ENCODE data around the gene MXD1. TPM values are rescaled to one million over a fixed set of nuclear protein-coding genes. Genes with fewer than 3 reads are reported as not detected.
"Not testable (repeated sequence)": the region's sequence is repeated elsewhere in the genome, so short reads cannot be mapped to it uniquely, and the experiment has no call there.

MXD1 gene
- total and polyA plus RNA-seq, 2 donors (not counting 3 experiments of a cell fraction or from before 2014, with no cell fraction given), result 6.7 to 10.6 TPM

GRCh38 chr2:69950241-69950640, 35.3 kb downstream of the MXD1 start:
- dilution Hi-C loops (cut with MboI; ENCODE audit: extremely low pct_ligation_motif_present, low sequenced_read_pairs), result no loop called here
- TF ChIP-seq EZH2 (IDR thresholded peaks at IDR 0.05; ENCODE audit: borderline replicate concordance, low read depth, low read length, severe bottlenecking), result no peak
- TF ChIP-seq CTCF (IDR thresholded peaks at IDR 0.05; ENCODE audit: extremely low read depth in 1 of 2, insufficient read depth in 1 of 2, low read depth in 1 of 2, low read length in 2 of 2), result no peak
- TF ChIP-seq, protein P1, sequence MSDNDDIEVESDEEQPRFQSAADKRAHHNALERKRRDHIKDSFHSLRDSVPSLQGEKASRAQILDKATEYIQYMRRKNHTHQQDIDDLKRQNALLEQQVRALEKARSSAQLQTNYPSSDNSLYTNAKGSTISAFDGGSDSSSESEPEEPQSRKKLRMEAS (IDR thresholded peaks at IDR 0.05; ENCODE audit: insufficient read depth, insufficient read length), result no peak
- no peak for TF ChIP-seq MYC (IDR thresholded peaks at IDR 0.05; ENCODE audit: low read depth, low read length)
- no peak for TF ChIP-seq FOS (IDR thresholded peaks at IDR 0.05; ENCODE audit: borderline replicate concordance, insufficient read depth, low read length)
- H3K9ac ChIP-seq (replicated peaks; ENCODE audit: extremely low read depth, insufficient read depth, low read length), result no peak overlapping the region
- FAIRE-seq, result no peak
- no peaks in the 10 kb centered on the region for H4K20me1 ChIP-seq (replicated peaks; ENCODE audit: control insufficient read depth, extremely low read depth, insufficient read depth, low read length)
- H3K9me3 ChIP-seq (replicated peaks; ENCODE audit: control insufficient read depth, insufficient read depth, low read length), result no peaks in the 10 kb centered on the region
- ChIA-PET POLR2A (no interaction called here), CTCF (no interaction called here)
- DNase-seq (ENCODE audit: low read depth, low spot score), result no peak
- H2AFZ ChIP-seq (ENCODE audit: low read depth, low read length), result no peak overlapping the region
- peaks cover 21% of the 10 kb centered on the region for H3K4me1 ChIP-seq (ENCODE audit: control insufficient read depth, extremely low read depth, insufficient read depth, low read length)
- peaks cover 0 to 3% of the 10 kb centered on the region in 2 experiments for H3K27me3 ChIP-seq (ENCODE audit: control insufficient read depth in 2 of 2, insufficient read depth in 2 of 2, low read length in 2 of 2)
- no peaks in the 10 kb centered on the region for H3K9me1 ChIP-seq (replicated peaks; ENCODE audit: control insufficient read depth, extremely low read depth, insufficient read depth, low read length)
- no TSS peak for BruUV-seq (replicated peaks)
- no peaks in the 10 kb centered on the region for H3K79me2 ChIP-seq (ENCODE audit: control insufficient read depth, insufficient read depth, low read length)
- no peaks in the 10 kb centered on the region for H3K36me3 ChIP-seq (ENCODE audit: control insufficient read depth in 2 of 2, extremely low read depth in 1 of 2, insufficient read depth in 2 of 2, low read length in 2 of 2)
- H3K4me3 ChIP-seq (replicated peaks in 1 of 3; ENCODE audit: insufficient read depth in 1 of 3, low read depth in 1 of 3, low read length in 3 of 3), result no peak overlapping the region
- intact Hi-C loops (cut with micrococcal nuclease), result no loop called here
- no peak overlapping the region for H3K27ac ChIP-seq (ENCODE audit: insufficient read depth, low read depth, low read length)
- H3K4me2 ChIP-seq (ENCODE audit: insufficient read depth, low read length), result no peak overlapping the region

GRCh38 chr2:69950671-69951070, 35.8 kb downstream of the MXD1 start:
- BruUV-seq (replicated peaks); H3K36me3 ChIP-seq (ENCODE audit: control insufficient read depth in 2 of 2, extremely low read depth in 1 of 2, insufficient read depth in 2 of 2, low read length in 2 of 2); dilution Hi-C loops (cut with MboI; ENCODE audit: extremely low pct_ligation_motif_present, low sequenced_read_pairs); H3K4me3 ChIP-seq (replicated peaks in 1 of 3; ENCODE audit: insufficient read depth in 1 of 3, low read depth in 1 of 3, low read length in 3 of 3); H3K27me3 ChIP-seq (ENCODE audit: control insufficient read depth in 2 of 2, insufficient read depth in 2 of 2, low read length in 2 of 2); FAIRE-seq; H3K9me1 ChIP-seq (replicated peaks; ENCODE audit: control insufficient read depth, extremely low read depth, insufficient read depth, low read length); CTCF ChIA-PET; H3K9me3 ChIP-seq (replicated peaks; ENCODE audit: control insufficient read depth, insufficient read depth, low read length); intact Hi-C loops (cut with micrococcal nuclease); H3K9ac ChIP-seq (replicated peaks; ENCODE audit: extremely low read depth, insufficient read depth, low read length); H3K27ac ChIP-seq (ENCODE audit: insufficient read depth, low read depth, low read length); H3K4me2 ChIP-seq (ENCODE audit: insufficient read depth, low read length); DNase-seq (ENCODE audit: low read depth, low spot score); H2AFZ ChIP-seq (ENCODE audit: low read depth, low read length); H4K20me1 ChIP-seq (replicated peaks; ENCODE audit: control insufficient read depth, extremely low read depth, insufficient read depth, low read length); H3K79me2 ChIP-seq (ENCODE audit: control insufficient read depth, insufficient read depth, low read length): not testable (repeated sequence)
- POLR2A ChIA-PET, result interaction anchor here (0.7 kb wide), 1 partner anchor 73 kb away, joined by 8 read pairs; no protein-coding TSS in a partner anchor
- peaks cover 17% of the 10 kb centered on the region for H3K4me1 ChIP-seq (ENCODE audit: control insufficient read depth, extremely low read depth, insufficient read depth, low read length)

Measured in endothelial cell of umbilical vein (primary cell).